Sigmoid colon (tissue), 4 donors: Measurements from ENCODE around the gene HS1BP3.
A peak's percentile ranks its signal among the peaks of the same experiment; 100 is the strongest.

Experiments used
- EP300 ChIP-seq, 4 donors: sonication (generic); formaldehyde crosslinking; IDR thresholded peaks; one replicate each; pipeline ENCODE4 v1.6.1; 2017; ENCODE audit warnings: antibody characterized with exemption in 4 of 4
- POLR2AphosphoS5 ChIP-seq, 4 donors: sonication (generic); formaldehyde crosslinking; IDR thresholded peaks; one replicate each; pipeline ENCODE4 v1.6.1; 2017; ENCODE audit warnings: antibody characterized with exemption in 4 of 4
- TF ChIP-seq, protein P1 (sequence below), 4 experiments: fragments of 450-650 bp in 3 of 4; fragments of 200-600 bp in 1 of 4; IDR thresholded peaks; one replicate each; pipeline ENCODE4 v1.5.1; 2016 to 2019; ENCODE audit warnings: antibody characterized with exemption in 4 of 4, mild to moderate bottlenecking in 3 of 4, moderate library complexity in 2 of 4

DNA sequence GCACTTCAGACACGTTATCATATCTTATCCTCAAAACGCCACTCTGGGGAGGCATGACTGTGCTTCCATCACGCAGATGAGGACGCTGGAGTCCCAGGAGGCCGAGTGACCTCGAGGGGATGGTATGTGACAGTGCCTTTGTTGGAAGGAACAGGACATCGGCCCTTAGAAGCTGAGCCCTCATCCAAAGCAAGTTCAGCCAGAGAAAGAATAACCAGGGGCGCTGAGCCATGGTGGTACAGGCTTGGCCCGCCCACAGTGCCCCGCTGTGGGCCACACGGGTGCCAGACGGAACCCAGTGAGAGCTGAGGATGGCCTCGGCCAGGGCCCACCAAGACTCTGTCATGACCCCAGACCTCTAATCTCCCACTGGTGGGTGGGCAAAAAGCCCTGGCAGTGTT is 31.3 kb downstream of the HS1BP3 start:
- peak in 1 of 4 donors; percentile 21 for TF ChIP-seq EP300 (IDR thresholded peaks at IDR 0.05)
- TF ChIP-seq, protein P1, sequence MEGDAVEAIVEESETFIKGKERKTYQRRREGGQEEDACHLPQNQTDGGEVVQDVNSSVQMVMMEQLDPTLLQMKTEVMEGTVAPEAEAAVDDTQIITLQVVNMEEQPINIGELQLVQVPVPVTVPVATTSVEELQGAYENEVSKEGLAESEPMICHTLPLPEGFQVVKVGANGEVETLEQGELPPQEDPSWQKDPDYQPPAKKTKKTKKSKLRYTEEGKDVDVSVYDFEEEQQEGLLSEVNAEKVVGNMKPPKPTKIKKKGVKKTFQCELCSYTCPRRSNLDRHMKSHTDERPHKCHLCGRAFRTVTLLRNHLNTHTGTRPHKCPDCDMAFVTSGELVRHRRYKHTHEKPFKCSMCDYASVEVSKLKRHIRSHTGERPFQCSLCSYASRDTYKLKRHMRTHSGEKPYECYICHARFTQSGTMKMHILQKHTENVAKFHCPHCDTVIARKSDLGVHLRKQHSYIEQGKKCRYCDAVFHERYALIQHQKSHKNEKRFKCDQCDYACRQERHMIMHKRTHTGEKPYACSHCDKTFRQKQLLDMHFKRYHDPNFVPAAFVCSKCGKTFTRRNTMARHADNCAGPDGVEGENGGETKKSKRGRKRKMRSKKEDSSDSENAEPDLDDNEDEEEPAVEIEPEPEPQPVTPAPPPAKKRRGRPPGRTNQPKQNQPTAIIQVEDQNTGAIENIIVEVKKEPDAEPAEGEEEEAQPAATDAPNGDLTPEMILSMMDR (IDR thresholded peaks at IDR 0.05): no peak
- TF ChIP-seq POLR2AphosphoS5 (IDR thresholded peaks at IDR 0.05): no peak
